ENCODE results near the gene ST7. TPM values are rescaled to one million over a fixed set of nuclear protein-coding genes. Genes with fewer than 3 reads are reported as not detected.

ST7 gene
- total RNA-seq, 2 experiments from 2014 or later: 9.6 to 10.7 TPM

- H3K4me3 ChIP-seq (ENCODE audit: low read depth, low read length, poor library complexity, severe bottlenecking): no peak overlapping the region
- H3K79me2 ChIP-seq (ENCODE audit: insufficient read depth, low read depth, low read length): no peaks in the 10 kb centered on the region
- no peaks in the 10 kb centered on the region for H3K4me1 ChIP-seq (ENCODE audit: insufficient read depth, low read length, poor library complexity, severe bottlenecking)
- TF ChIP-seq EZH2phosphoT487 (IDR thresholded peaks at IDR 0.05; ENCODE audit: borderline replicate concordance, low read depth, low read length): no peak
- no peak for TF ChIP-seq CTCF (conservative IDR thresholded peaks at IDR 0.05; ENCODE audit: low read length)
- H2AFZ ChIP-seq (ENCODE audit: low read length): no peak overlapping the region
- H3K36me3 ChIP-seq (ENCODE audit: insufficient read depth, low read length): no peaks in the 10 kb centered on the region
- intact Hi-C loops (cut with micrococcal nuclease; ENCODE audit: unreplicated experiment): no loop called here
- no peaks in the 10 kb centered on the region for H3K9me2 ChIP-seq (ENCODE audit: insufficient read depth, low read length)
- CTCF ChIA-PET (ENCODE audit: unreplicated experiment): no interaction called here
- H3K4me2 ChIP-seq (ENCODE audit: low read length): no peak overlapping the region
- no peaks in the 10 kb centered on the region for H3K9me3 ChIP-seq (ENCODE audit: low read length)
- no TSS peak for BruUV-seq (replicated peaks)
- DNase-seq (ENCODE audit: low spot score): no peak
- POLR2A ChIA-PET: no interaction called here
- no peak overlapping the region for H3K27ac ChIP-seq (ENCODE audit: low read depth, low read length, poor library complexity, severe bottlenecking)
- no peaks in the 10 kb centered on the region for H4K20me1 ChIP-seq (ENCODE audit: insufficient read depth, low read length)
These were observed 318.3 kb downstream of the ST7 start for GRCh38 chr7:117271566-117271965.

- H3K4me1 ChIP-seq (ENCODE audit: insufficient read depth, low read length, poor library complexity, severe bottlenecking): no peaks in the 10 kb centered on the region
- no peaks in the 10 kb centered on the region for H4K20me1 ChIP-seq (ENCODE audit: insufficient read depth, low read length)
- H3K4me3 ChIP-seq (ENCODE audit: low read depth, low read length, poor library complexity, severe bottlenecking): no peak overlapping the region
- H3K9me2 ChIP-seq (ENCODE audit: insufficient read depth, low read length): no peaks in the 10 kb centered on the region
- DNase-seq (ENCODE audit: low spot score): no peak
- no peaks in the 10 kb centered on the region for H3K36me3 ChIP-seq (ENCODE audit: insufficient read depth, low read length)
- H2AFZ ChIP-seq (ENCODE audit: low read length): no peak overlapping the region
- CTCF ChIA-PET (ENCODE audit: unreplicated experiment): no interaction called here
- POLR2A ChIA-PET: no interaction called here
- no peak overlapping the region for H3K4me2 ChIP-seq (ENCODE audit: low read length)
- no peaks in the 10 kb centered on the region for H3K9me3 ChIP-seq (ENCODE audit: low read length)
- no peak overlapping the region for H3K27ac ChIP-seq (ENCODE audit: low read depth, low read length, poor library complexity, severe bottlenecking)
- no peak for TF ChIP-seq CTCF (conservative IDR thresholded peaks at IDR 0.05; ENCODE audit: low read length)
- no peak for TF ChIP-seq EZH2phosphoT487 (IDR thresholded peaks at IDR 0.05; ENCODE audit: borderline replicate concordance, low read depth, low read length)
- intact Hi-C loops (cut with micrococcal nuclease; ENCODE audit: unreplicated experiment): no loop called here
- BruUV-seq (replicated peaks): no TSS peak
- no peaks in the 10 kb centered on the region for H3K79me2 ChIP-seq (ENCODE audit: insufficient read depth, low read depth, low read length)
These were observed 318.9 kb downstream of the ST7 start for GRCh38 chr7:117272017-117272759.

DNA sequence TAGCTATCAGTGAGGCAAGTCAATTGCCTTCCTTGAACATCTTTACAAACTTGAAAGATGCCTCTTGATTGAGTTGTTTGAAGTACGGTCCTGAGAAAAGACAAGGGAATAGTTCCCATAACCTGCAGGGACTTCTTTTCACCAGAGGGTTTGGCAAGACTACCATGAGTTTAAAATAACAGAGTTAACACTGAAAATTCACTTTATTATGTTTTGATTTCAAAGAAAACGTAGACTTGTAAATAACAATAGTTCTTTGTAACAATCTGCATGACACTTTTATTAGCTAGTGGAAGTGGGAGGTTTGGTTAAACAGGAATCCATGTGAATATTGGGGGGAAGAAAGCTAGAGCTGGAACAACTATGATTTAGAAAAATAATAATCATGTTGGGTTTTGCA, 320.0 kb downstream of the ST7 start:
- H3K4me2 ChIP-seq (ENCODE audit: low read length): no peak overlapping the region
- H3K4me3 ChIP-seq (ENCODE audit: low read depth, low read length, poor library complexity, severe bottlenecking): no peak overlapping the region
- no peak overlapping the region for H3K27ac ChIP-seq (ENCODE audit: low read depth, low read length, poor library complexity, severe bottlenecking)
- H3K9me3 ChIP-seq (ENCODE audit: low read length): no peaks in the 10 kb centered on the region
- POLR2A ChIA-PET: interaction anchor here (0.5 kb wide), 1 partner anchor 222 kb away, joined by 4 read pairs; no protein-coding TSS in a partner anchor
- H3K9me2 ChIP-seq (ENCODE audit: insufficient read depth, low read length): no peaks in the 10 kb centered on the region
- TF ChIP-seq CTCF (conservative IDR thresholded peaks at IDR 0.05; ENCODE audit: low read length): no peak
- TF ChIP-seq EZH2phosphoT487 (IDR thresholded peaks at IDR 0.05; ENCODE audit: borderline replicate concordance, low read depth, low read length): no peak
- H3K36me3 ChIP-seq (ENCODE audit: insufficient read depth, low read length): no peaks in the 10 kb centered on the region
- H3K79me2 ChIP-seq (ENCODE audit: insufficient read depth, low read depth, low read length): no peaks in the 10 kb centered on the region
- no peak overlapping the region for H2AFZ ChIP-seq (ENCODE audit: low read length)
- DNase-seq (ENCODE audit: low spot score): no peak
- no peaks in the 10 kb centered on the region for H4K20me1 ChIP-seq (ENCODE audit: insufficient read depth, low read length)
- CTCF ChIA-PET (ENCODE audit: unreplicated experiment): no interaction called here
- intact Hi-C loops (cut with micrococcal nuclease; ENCODE audit: unreplicated experiment): no loop called here
- no TSS peak for BruUV-seq (replicated peaks)
- no peaks in the 10 kb centered on the region for H3K4me1 ChIP-seq (ENCODE audit: insufficient read depth, low read length, poor library complexity, severe bottlenecking)

Data from OCI-LY7 (cell line).